ENCODE data around the gene SLC45A3.

- no peak for TF ChIP-seq CTCF (IDR thresholded peaks at IDR 0.05)
- TF ChIP-seq POLR2A (IDR thresholded peaks at IDR 0.05): no peak
Measured at GRCh38 chr1:205719015-205719414, 38.7 kb upstream of the SLC45A3 start.
